B cell (primary cell): ENCODE results near the gene PALLD. TPM values are rescaled to one million over a fixed set of nuclear protein-coding genes. Genes with fewer than 3 reads are reported as not detected.

ENCODE experiments used
- ATAC-seq: fragments of 200-7000 bp; cut with Tn5 transposase; one replicate; pipeline ENCODE4 v1.10.0; 2021; ENCODE audit warnings: low read depth, mild to moderate bottlenecking, moderate number of reproducible peaks, moderate library complexity
- CTCF ChIA-PET: fragments of 350-600 bp; sonication (Branson Sonifier 250); formaldehyde crosslinking; loops from one replicate; lab custom pipeline; 2021; ENCODE audit warnings: antibody characterized with exemption, inconsistent platforms; lab: Charles Lee
- POLR2A ChIA-PET: fragments of 350-600 bp; sonication (Branson Sonifier 250); formaldehyde crosslinking; loops from one replicate; lab custom pipeline; 2021; ENCODE audit warnings: antibody characterized with exemption; lab: Charles Lee
- DNase-seq: peaks from one replicate; pipeline ENCODE4 v3.0.0; 2013
- H2AFZ ChIP-seq: 2 replicates; pipeline ENCODE4 v1.6.1; 2012; ENCODE audit warnings: mild to moderate bottlenecking, low read depth, low read length; ENCODE audit not compliant: insufficient read depth, poor library complexity, severe bottlenecking
- H3K27ac ChIP-seq, 2 donors: 1 replicate in 1 of 2; 2 replicates in 1 of 2; pipeline ENCODE4 v1.5.1; 2012 to 2013; ENCODE audit warnings: low read length in 2 of 2, mild to moderate bottlenecking in 2 of 2, moderate library complexity in 1 of 2
- H3K27me3 ChIP-seq, 4 experiments: fragments of 200-600 bp in 1 of 4; sonication (generic) in 1 of 4; replicated peaks in 1 of 4; 1 replicate in 2 of 4; 2 replicates in 2 of 4; pipeline versions ENCODE4 v1.6.1 to v1.7.0; 2013 to 2016; ENCODE audit warnings: low read length in 3 of 4, mild to moderate bottlenecking in 2 of 4, mixed read lengths in 1 of 4, moderate library complexity in 1 of 4; ENCODE audit not compliant: insufficient read depth in 4 of 4, control insufficient read depth in 3 of 4; ENCODE audit errors: control extremely low read depth in 1 of 4
- H3K36me3 ChIP-seq, 2 experiments: replicated peaks in 1 of 2; 1 replicate in 1 of 2; 2 replicates in 1 of 2; pipeline versions ENCODE4 v1.6.1 to v1.7.1; 2013; ENCODE audit warnings: low read length in 1 of 2; ENCODE audit not compliant: insufficient read depth in 2 of 2, control insufficient read depth in 1 of 2; ENCODE audit errors: control extremely low read depth in 1 of 2, extremely low read depth in 1 of 2
- H3K4me1 ChIP-seq, 2 donors: fragments of 200-600 bp in 1 of 2; sonication (generic) in 1 of 2; 1 replicate in 1 of 2; 2 replicates in 1 of 2; pipeline versions ENCODE4 v1.5.1 to v1.6.1; 2013 to 2017; ENCODE audit warnings: low read length in 2 of 2; ENCODE audit not compliant: control insufficient read depth in 2 of 2, insufficient read depth in 2 of 2
- H3K4me2 ChIP-seq: replicated peaks from 2 replicates; pipeline ENCODE3; 2012; ENCODE audit warnings: mild to moderate bottlenecking, low read depth, low read length; ENCODE audit not compliant: poor library complexity, severe bottlenecking
- H3K4me3 ChIP-seq, 5 experiments: fragments of 200-600 bp in 1 of 5; sonication (generic) in 1 of 5; 1 replicate in 3 of 5; 2 replicates in 2 of 5; pipeline versions ENCODE4 v1.5.1 to v1.7.0; 2011 to 2016; ENCODE audit warnings: low read length in 4 of 5, mild to moderate bottlenecking in 4 of 5, low read depth in 2 of 5, control low read depth in 1 of 5, moderate library complexity in 1 of 5; ENCODE audit not compliant: insufficient read depth in 1 of 5; ENCODE audit errors: control extremely low read depth in 1 of 5, extremely low read depth in 1 of 5
- H3K79me2 ChIP-seq: fragments of 200-600 bp; sonication (generic); one replicate; pipeline ENCODE4 v1.6.0; 2016; ENCODE audit warnings: low read length; ENCODE audit not compliant: control insufficient read depth, insufficient read depth
- H3K9ac ChIP-seq: fragments of 200-600 bp; sonication (generic); 2 replicates; pipeline ENCODE4 v1.6.1; 2017; ENCODE audit warnings: mild to moderate bottlenecking, low read length, moderate library complexity
- H3K9me3 ChIP-seq, 3 donors: one replicate each; pipeline versions ENCODE4 v1.6.1 to v1.7.1; 2013; ENCODE audit warnings: low read length in 2 of 3; ENCODE audit not compliant: control insufficient read depth in 2 of 3, insufficient read depth in 1 of 3; ENCODE audit errors: control extremely low read depth in 1 of 3
- H4K20me1 ChIP-seq: 2 replicates; pipeline ENCODE4 v1.6.0; 2012; ENCODE audit warnings: mild to moderate bottlenecking, low read length; ENCODE audit not compliant: insufficient read depth, control insufficient read depth, poor library complexity, severe bottlenecking
- H3K27ac Mint-ChIP-seq: one replicate; pipeline ENCODE4 v1.8.0; 2021; ENCODE audit warnings: mixed read lengths
- H3K27me3 Mint-ChIP-seq: one replicate; pipeline ENCODE4 v1.8.0; 2021; ENCODE audit warnings: mixed read lengths
- H3K4me1 Mint-ChIP-seq: one replicate; pipeline ENCODE4 v1.8.0; 2021; ENCODE audit warnings: mixed read lengths
- H3K4me3 Mint-ChIP-seq: one replicate; pipeline ENCODE4 v1.8.0; 2021; ENCODE audit warnings: mixed read lengths
- H3K9me3 Mint-ChIP-seq: one replicate; pipeline ENCODE4 v1.8.0; 2022; ENCODE audit warnings: mixed read lengths; ENCODE audit not compliant: insufficient read depth
- CTCF ChIP-seq: fragments of 200-600 bp; IDR thresholded peaks from one replicate; pipeline ENCODE4 v1.8.0; 2022; ENCODE audit warnings: antibody characterized with exemption, mild to moderate bottlenecking
- EZH2 ChIP-seq: IDR thresholded peaks from 2 replicates; pipeline ENCODE4 v1.6.1; 2012; ENCODE audit warnings: borderline replicate concordance, low read depth, mild to moderate bottlenecking, moderate library complexity, low read length; ENCODE audit not compliant: insufficient read depth, poor library complexity, severe bottlenecking
- WGBS: methylation state at CpG from one replicate; pipeline ENCODE4 v1.1.5; 2013; ENCODE audit warnings: missing lambda C conversion rate; ENCODE audit not compliant: insufficient coverage; 5-methylcytosine and 5-hydroxymethylcytosine counted together
- intact Hi-C: fragments of 100-400 bp; cut with micrococcal nuclease; formaldehyde crosslinking; loops from one replicate; pipeline ENCODE4 v1.10.0; 2022
- polyA plus RNA-seq: library from polyadenylated mRNA; depleted of rRNA; stranded (reverse); fragments of >200 nt; gene quantifications from 2 replicates; pipeline ENCODE4 v1.2.3, GENCODE V29; 2012
- total RNA-seq, 2 donors: library from RNA; stranded (reverse); fragments of 120-200 nt in 1 of 2; gene quantifications; 1 replicate in 1 of 2; 2 replicates in 1 of 2; pipeline versions ENCODE4 v1.2.3 to v1.2.4, GENCODE V29; 2013 to 2022

Gene PALLD
- total and polyA plus RNA-seq, 2 donors (not counting 1 experiment from before 2014, with no cell fraction given), result 0.63 to 0.71 TPM

DNA sequence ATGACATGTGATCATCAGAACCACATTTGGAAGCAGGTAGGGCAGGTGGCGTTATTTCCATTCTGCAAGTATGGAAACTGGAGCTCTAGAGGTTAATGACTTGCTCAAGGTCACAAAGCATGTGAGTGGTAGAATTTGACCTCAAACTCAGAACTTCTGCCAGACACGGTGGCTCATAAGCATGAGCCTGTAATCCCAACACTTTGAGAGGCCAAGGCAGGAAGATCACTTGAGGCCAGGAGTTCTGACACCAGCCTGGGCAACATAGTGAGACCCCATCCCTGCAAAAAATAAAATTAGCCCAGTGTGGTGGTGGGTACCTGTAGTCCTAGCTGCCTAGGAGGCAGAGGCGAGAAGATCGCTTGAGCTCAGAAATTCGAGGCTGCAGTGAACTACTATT lies 139.2 kb downstream of the PALLD start:
- no peak overlapping the region for H3K27ac Mint-ChIP-seq
- CTCF ChIA-PET, result no interaction called here
- peaks cover 6% of the 10 kb centered on the region for H3K4me1 Mint-ChIP-seq
- H3K27me3 Mint-ChIP-seq, result peaks cover 46% of the 10 kb centered on the region
- Histone ChIP-seq H3K4me3 (no peak overlapping the region), H3K36me3 (no peaks in the 10 kb centered on the region), H2AFZ (no peak overlapping the region), H3K27ac (no peak overlapping the region), H3K79me2 (no peaks in the 10 kb centered on the region), H3K9me3 (no peaks in the 10 kb centered on the region), H3K4me1 (peaks cover 7 to 9% of the 10 kb centered on the region in 2 donors), H4K20me1 (no peaks in the 10 kb centered on the region), H3K27me3 (peaks cover 0 to 31% (median 19%) of the 10 kb centered on the region in 4 experiments), H3K4me2 (no peak overlapping the region), H3K9ac (no peak overlapping the region)
- H3K4me3 Mint-ChIP-seq, result no peak overlapping the region
- DNase-seq, result no peak
- H3K9me3 Mint-ChIP-seq, result no peaks in the 10 kb centered on the region
- no peak for ATAC-seq
- 70% methylated on average over 3 of the region's 5 CpGs for WGBS
- POLR2A ChIA-PET, result no interaction called here
- TF ChIP-seq CTCF (no peak), EZH2 (no peak)
- intact Hi-C loops, result no loop called here

- POLR2A ChIA-PET, result no interaction called here
- intact Hi-C loops, result no loop called here
- peaks cover 3 to 4% of the 10 kb centered on the region in 2 donors for H3K4me1 ChIP-seq
- H3K9ac ChIP-seq, result no peak overlapping the region
- no peaks in the 10 kb centered on the region for H3K9me3 ChIP-seq
- H3K4me3 ChIP-seq, result no peak overlapping the region
- H4K20me1 ChIP-seq, result no peaks in the 10 kb centered on the region
- no peak for ATAC-seq
- peaks cover 3% of the 10 kb centered on the region for H3K4me1 Mint-ChIP-seq
- H3K27me3 ChIP-seq, result peaks cover 0 to 25% (median 18%) of the 10 kb centered on the region in 4 experiments
- no peaks in the 10 kb centered on the region for H3K9me3 Mint-ChIP-seq
- H2AFZ ChIP-seq, result no peak overlapping the region
- H3K27ac ChIP-seq, result no peak overlapping the region
- no peak for DNase-seq
- H3K27me3 Mint-ChIP-seq, result peaks cover 45% of the 10 kb centered on the region
- WGBS, result 66% methylated on average over 3 of the region's 3 CpGs
- CTCF ChIA-PET, result no interaction called here
- no peak overlapping the region for H3K4me2 ChIP-seq
- no peak overlapping the region for H3K27ac Mint-ChIP-seq
- no peaks in the 10 kb centered on the region for H3K36me3 ChIP-seq
- no peak for TF ChIP-seq EZH2
- no peak for TF ChIP-seq CTCF
- no peak overlapping the region for H3K4me3 Mint-ChIP-seq
- H3K79me2 ChIP-seq, result no peaks in the 10 kb centered on the region
These were observed 139.8 kb downstream of the PALLD start for GRCh38 chr4:168636506-168637196.
